Measurements from ENCODE around the gene LANCL2.
"Not testable (repeated sequence)": the region's sequence is repeated elsewhere in the genome, so short reads cannot be mapped to it uniquely, and the experiment has no call there.

The LANCL2 gene

DNA sequence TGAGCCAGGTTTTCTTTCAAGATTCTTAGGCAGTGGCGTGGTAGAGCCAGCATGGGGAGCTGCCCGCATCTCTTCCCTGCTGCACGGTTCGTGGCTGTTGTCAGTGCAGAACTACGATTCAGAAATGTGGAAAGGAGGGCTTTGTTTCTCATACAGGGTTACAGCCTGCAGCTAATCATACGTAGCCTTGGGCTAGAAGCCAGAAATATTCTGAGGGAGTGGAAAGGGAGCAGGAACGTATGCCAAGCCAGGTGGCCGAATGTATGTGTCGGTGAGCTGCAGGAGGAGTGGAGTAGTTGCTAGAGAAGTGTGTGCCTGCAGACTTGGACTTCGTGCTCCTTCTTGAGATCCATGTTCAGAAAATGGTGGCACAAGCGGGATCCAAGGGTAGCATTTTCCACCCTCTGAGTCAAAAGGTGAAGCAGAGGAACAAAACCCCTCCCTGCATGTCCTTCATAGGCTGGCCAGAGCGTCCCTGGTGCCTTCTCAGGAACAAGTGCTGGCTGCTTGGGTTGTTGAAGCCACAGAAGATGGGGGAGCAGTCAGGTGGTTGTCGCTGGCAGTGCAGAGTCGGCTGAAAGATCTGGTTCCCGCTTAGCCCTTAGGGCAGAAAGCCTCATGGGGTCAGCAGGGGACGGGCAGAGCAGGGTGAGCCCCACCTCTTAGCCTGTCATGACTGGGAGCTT lies 40.9 kb downstream of the LANCL2 start:
- peak in 1 of 2 experiments; percentile 33 for DNase-seq

DNA sequence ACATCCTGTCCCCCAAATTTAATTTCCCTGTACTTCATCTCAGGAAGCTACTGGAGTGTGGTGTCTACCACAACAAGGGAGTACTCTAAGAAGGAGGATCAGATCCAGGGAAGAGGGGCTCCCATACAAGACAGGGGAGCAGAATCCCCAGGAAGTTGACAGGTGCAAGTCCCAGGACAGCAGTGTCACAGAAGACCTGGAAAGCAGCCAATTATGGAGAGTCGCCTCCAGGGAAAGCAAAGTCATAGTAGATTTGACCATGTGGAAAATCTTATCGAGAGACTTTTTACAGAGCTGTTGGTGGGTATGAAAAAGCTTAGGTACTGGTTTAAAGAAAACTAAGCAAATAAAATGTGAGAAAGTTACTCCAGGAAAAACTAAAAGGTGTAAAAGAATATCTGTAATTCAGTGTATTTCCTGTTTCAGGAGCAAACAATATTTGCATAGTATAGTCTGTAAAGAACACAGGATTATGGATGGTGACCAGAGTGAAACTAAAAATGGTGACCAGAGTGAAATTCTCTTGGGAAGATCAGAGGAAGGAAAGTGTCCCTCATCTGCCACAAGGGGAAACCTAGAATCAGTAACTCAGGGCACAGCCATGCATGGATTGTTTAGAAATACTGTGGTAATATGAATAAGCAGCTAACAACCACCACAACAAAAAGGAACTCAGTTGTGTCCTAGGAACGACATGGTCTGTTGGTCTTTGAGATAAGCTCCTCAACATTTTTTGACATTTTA lies 44.5 kb downstream of the LANCL2 start:
- DNase-seq = peak; percentile 62 to 67

DNA sequence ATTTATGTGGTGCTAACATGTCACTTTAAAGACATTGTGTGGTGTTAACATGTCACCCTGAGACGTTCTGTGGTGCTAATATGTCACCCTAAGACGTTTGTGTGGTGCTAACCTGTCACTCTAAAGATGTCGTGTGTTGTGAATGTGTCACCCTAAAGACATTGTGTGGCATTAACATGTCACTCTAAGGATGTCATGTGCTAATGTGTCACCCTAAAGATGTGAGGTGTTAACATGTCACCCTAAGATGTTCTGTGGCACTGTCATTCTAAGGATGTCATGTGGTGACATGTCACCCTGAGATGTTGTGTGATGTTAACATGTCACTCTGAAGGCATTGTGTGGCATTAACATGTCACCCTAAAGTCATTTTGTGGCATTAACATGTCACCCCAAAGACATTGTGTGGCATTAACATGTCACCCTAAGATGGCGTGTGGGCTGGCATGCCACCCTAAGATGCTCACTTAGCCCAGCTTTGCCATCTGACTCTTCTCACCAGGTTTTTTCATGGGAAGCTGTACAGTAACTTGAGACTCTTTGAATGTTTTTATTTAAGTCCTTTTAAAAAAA lies 45.6 kb downstream of the LANCL2 start:
- no peak for DNase-seq

DNA sequence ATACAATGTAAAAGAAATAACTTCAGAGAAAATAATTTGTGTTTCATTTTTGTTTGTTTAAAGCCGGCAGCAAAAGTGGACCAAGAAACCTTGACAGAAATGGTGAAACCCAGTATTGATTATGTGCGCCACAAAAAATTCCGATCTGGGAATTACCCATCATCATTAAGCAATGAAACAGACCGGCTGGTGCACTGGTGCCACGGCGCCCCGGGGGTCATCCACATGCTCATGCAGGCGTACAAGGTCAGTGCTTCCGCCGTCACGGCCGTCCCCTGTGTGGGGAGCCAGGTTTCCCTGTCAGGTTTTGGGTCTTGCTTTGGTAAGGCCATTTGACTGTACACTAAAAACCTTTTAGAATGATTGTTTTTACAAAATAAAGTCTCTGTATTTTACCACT lies 46.7 kb downstream of the LANCL2 start:
- DNase-seq = no peak

DNA sequence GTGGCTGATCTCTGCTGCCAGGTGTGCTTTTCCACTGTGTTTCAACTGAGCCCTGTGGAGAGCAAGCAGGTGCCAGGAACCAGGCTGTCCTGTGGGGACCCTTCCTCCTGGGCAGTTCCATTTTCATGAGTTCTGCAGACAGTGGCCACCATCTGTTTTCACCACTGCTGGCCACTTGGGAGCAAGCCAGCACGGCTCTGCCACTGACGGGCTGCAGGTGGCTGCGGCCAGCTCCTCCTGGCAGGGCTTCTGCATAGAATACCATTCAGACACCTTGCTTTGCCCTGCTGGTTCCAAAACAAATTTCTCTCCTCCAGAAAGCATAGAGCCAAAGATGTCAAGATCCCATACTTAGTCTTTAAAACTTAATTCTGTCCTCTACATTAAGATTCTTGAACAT lies 48.3 kb downstream of the LANCL2 start:
- peak; percentile 87 to 93 for DNase-seq

DNA sequence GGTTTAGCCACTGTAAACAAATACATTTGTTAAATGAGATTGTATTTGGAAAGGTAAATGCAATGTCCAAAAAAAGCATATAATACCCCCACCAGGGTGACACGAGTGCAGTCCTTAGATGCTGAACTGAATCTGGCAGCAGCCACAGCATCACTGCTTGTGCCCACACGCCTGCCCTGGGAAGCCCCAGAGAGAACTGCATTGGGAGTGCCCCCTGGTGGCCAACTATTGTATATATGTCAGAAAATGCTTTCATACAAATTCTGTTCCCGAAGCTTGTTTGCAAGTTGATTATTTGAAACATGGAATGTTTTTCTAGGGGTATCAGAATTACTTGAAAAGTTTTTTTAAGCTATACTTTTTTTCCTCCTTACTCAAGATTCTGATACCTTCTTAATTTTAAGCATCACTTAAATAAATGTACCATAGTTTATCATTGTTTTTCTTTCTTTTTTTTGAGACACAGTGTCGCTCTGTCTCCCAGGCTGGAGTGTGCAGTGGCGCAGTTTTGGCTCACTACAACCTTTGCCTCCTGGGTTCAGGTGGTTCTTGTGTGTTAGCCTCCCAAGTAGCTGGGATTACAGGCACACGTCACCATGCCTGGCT lies 50.1 kb downstream of the LANCL2 start:
- peak; percentile 82 to 93 for DNase-seq

DNA sequence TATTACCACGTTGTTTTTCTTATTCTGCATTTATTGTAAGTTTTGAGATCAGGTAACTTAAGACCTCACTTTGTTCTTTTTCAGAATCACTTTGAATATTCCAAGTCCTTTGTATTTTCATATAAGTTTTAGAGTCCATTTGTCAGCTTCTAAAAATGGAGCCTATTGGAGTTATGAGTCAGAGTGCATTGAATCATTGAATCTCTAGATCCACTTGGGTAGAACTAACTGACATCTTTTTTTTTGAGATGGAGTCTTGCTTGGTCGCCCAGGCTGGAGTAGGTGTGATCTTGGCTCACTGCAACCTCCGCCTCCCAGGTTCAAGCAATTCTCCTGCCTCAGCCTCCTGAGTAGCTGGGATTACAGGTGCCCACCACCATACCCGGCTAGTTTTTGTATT lies 52.3 kb downstream of the LANCL2 start:
- not testable (repeated sequence) for DNase-seq

DNA sequence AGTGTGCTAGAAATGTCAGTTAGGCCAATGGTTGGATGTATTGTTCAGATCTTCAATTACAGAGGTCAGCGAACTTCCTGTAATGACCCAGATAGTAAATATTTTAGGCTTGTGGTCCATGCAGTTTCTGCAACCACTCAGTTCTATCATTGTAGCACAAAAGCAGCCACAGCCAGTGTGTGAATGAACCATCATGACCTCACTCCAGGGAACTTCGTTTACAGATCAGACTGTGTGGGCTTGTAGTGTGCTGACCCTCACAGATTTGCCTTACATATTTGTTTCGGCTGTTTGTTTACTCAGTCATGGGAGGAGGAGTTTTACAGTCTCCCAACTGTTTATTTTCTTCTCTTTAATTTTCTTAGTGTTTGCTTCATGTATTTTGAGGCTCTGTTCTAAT lies 55.4 kb downstream of the LANCL2 start:
- DNase-seq = peak in 1 of 2 experiments; percentile 18

DNA sequence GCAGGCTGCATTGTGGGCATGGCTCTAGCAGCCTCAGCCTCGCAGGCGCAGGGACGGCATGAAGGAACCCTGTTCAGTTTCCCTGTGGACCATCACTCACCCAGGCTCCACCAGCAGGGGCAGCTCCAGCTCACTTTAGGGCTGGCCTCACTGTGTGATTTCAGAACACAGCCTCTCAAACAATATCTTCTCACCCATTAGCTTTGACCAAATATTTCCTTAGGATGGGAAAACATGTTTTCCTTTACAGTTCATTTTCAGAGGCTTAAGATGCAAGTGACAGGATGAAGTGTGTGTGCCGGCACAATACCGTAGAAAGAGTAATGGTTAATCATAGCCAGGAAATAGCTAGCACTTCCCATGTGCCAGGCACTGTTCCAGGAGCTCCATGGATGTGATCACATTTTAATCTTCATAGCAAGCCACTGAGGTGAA lies 58.2 kb downstream of the LANCL2 start:
- DNase-seq = no peak

DNA sequence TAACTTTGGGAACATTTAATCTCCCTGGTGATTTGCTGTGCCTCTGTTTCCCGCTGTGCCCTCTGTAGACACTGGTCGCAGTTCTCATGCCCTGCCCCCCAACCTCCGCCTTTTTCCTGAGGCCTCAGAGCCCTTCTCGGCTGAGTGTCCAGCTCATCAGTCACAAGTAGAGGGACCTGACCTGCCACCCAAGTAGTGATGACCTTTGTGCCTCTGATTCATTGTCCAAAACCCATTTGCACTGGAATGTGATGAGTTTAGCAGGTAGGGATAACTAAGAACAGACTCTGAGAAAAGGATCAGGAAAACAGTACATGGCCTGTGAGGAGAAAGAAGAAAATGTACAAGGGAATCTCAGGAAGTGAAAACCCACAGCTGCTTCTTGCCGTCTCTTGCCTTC lies 58.8 kb downstream of the LANCL2 start:
- DNase-seq = no peak

DNA sequence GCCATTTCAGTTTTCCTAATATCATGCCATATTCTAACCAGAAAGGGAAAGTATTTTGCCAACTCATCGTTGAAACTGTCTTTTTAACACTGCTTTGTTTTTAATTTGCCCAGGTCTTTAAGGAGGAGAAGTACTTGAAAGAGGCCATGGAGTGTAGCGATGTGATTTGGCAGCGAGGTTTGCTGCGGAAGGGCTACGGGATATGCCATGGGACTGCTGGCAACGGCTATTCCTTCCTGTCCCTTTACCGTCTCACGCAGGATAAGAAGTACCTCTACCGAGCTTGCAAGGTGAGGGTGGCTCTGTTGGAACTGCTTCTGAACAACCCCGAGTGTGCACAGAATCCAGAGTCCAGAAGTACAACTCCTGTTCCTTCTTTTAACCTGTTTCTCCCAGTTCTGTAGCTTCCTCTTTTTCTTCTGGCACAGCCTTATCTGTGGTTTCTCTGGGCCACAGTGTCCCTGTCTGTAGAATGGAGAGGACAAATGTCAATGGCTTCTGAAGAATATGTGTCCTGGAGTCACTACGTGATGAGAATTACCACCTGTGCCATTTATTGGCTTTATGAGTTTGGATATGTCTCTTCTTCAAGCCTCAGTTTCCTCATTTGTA lies 60.1 kb downstream of the LANCL2 start:
- DNase-seq = no peak

DNA sequence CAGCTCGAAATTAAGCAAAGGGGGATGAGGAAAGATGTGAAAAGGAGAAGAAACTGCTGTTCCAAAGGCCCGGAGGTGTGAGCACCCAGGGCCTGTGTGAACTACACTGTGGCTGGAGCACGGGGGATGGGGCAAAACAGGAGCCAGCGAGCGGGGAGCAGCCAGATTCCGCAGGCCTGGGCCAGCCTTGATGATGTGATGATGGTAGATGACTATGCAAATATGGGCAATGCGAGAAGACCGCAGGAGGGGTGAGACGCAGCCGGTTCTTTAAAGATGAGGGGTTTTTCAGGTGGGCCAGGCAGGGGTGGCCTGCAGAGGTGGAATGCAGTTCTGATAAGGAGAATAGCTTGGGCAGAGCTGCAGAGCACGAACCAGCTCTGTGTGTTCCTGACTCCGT lies 61.5 kb downstream of the LANCL2 start:
- no peak for DNase-seq

DNA sequence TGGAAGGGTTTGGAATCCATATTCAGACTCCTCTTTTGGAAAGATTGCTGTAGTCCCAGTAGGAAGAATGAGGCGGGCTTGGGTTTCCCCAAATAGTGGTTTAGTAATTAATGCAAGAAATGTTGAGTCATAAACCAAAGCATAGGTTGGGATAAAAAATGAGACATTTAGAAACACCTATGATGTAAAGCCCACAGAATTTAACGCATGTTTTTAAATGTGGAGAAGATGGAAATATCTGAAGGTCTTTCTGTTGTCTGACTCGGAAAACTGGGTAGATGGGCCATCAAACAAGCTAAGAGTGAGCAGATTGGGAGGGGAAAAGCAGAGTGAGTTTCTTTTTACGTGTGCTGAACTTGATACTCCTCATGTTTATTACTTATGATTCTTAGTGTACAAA lies 62.2 kb downstream of the LANCL2 start:
- DNase-seq = no peak

DNA sequence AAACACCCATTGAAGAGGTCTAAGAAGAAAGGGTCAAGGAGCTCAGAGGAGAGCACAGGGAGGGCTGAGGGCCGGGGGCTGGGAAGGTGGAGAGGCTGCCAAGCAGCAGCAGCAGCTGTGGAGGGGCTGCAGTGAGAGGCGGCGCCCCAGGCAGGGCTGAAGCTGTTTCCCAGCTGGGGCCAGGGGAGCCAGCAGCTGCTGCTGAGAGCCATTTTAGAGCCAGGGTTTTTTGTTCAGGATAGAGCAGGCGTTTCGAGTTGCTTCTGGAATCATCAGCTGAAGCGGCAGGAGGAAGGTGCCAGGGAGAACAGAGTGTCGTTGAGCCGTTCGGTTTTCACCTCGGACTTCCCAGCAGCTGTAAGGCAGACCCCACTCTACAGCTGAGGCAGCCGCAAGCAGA lies 62.7 kb downstream of the LANCL2 start:
- DNase-seq = peak; percentile 45 to 63

DNA sequence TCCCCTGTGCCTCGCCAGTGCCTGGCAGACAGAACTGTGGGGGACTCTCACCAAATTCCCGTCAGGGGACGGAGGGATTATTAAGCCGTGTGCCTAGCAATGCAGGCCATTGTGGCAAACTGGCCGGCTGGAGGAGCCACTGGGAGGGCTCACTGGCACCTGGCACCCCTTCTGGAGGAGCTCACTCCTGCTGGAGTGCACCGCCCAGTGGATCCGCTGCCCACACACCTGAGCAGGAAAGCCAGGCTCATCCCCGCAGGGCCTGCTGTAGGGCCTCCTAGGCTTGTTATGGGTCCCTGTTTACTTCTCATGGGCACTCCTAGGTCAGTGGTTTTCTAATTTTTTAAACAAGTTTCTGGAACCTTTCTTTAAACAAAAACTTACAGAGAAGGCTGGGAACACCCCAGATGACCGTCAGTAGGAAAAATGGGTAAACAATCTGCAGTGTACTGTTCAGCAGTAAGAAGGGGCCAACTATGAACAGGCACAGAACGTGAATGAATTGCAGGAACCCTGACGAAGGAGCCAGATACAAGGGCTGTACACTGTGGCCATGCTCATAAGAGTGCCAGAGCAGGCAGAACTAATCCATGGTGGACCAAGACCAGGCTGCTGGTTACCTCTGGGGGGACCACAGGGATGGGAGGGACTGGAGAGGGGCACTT lies 64.8 kb downstream of the LANCL2 start:
- DNase-seq = peak in 1 of 2 experiments; percentile 6

DNA sequence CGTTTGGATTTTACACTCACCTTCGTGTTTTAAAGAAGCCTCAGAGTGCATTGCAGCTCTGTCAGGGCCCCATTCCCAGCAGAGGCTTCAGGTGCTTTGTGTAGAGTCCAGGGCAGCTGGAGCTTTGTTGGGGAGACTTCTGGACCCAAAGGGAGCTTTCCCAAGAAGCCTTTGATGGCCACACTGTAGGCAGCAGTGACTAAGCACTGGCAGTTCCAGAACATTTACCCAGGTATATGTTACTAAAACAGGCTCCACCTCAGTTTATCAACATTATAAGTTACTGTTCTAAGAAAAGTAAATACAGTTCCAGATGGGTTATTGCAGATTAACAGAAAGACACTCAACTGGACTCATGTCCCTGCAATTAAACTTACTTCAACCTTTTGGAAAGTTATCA lies 66.8 kb downstream of the LANCL2 start:
- DNase-seq = no peak

DNA sequence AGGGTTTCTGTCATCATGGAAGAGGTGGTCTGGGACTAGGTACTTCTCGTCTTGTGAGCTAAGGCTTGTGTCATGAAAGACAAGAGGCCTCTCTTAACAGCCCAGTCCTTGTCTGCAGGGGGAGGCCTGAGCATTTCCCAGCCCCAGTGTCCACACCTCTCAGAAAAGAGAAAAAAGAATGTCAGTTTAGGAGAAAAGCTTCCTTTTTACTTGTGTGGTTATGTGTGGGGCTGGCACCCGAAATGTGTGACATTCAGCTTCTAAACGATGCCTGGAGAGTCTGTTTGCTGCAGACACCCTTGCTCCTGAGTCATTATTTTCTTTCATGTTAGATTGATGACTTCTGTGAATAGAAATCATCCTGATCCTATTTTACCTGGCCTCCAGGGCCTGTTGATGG lies 67.4 kb downstream of the LANCL2 start:
- no peak for DNase-seq

DNA sequence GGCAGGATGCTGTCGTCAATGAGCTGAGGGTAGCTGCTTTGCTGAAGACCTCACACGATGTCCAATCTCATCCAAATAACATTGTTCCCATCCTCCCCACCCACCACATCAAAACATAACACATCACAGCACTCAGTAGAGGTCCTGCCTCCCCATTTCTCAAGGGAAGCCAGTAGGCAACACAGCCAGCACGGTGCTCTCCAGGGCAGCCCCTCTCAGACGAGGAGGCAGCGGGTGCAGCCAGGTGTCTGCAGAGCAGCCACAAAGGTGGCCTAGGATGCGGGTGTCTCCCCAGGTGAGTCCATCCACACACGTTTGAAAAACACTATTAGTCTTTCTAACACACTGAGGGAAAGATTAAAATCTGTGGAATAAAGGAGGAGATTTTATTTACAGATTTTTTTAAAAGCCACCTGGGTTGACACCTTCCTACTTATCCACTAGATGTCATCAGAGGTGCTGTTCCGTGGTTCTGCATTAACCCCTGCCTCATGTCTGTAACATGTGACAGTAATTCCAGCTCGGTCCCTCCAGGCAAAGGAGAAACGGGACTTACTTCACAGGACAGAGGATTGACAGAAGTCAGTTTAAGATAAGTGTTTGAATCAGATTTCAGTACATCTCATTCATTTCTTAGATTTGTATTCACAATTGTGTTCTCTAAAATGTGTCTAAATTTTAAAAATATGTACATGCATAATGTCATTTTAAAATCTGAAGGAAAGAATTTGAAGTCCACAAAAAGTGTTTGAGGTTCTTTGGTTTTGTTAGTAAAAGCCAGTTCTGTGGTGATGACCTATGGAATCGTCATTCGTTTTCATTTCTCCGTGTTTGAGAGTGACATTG lies 68.0 kb downstream of the LANCL2 start:
- DNase-seq = peak; percentile 55 to 78

DNA sequence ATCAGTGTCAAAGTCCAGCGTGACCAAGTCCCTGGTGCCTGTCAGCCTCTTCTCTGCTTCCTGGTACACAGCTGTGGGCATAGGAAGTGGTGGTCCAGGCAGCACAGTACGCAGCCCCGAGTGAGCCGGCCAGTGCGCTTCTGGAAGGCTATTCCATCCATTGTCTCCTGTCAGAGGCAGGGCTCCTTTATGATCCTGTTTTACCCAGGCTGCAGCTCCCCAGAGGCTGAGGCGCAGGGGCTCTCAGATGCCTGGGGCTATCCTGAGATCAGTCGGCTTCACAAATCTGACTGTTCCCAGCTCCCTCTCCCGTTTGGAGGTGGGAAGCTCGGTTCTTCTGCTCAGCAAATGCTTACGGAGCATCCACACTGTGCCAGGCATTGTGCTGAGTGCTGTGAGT lies 70.3 kb downstream of the LANCL2 start:
- DNase-seq = no peak

DNA sequence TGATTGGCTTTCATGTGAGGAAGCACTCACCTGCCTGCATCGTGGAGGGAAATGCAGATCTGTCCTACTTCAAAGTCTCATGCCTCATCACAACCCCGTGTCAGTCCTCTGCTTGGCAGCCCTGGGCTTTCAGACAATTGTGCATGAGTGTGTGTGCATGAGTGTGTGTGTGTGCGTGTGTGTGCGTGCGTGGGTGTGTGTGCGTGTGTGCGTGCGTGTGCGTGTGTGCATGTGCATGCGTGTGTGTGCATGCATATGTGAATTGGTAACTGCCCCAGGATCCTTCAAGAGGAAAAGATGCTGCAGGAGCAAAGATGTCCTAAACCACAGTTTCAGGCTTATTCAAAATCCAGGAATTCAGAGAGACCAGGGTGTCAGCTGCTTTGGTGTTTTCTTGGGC lies 71.3 kb downstream of the LANCL2 start:
- DNase-seq = no peak

DNA sequence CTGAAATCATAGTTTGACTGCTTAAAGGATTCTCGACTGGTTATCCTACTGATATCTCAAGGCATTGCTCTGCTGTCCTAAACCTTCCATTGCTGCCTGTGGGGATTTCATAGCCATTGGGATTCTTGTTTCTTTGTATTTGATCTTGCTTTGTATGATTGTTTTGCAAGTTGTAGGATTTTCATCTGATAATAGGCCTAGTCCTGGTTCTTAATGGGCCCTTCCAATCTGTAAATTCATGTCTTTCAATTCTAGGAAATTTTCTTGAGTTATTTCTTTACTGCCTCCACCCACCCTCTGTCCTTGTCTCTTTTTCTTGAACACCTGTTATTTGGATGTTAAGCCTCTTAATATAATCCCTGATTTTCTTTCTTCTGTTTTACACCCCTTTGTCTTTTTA lies 72.2 kb downstream of the LANCL2 start:
- no peak for DNase-seq
